ENCODE data around the gene GBX1.

Gene GBX1

GRCh38 chr7:151167197-151167961 is at the start of gene GBX1:
Gene GBX1 (minus strand): TSS chr7:151167694. CDS start chr7:151167548, 146 bp downstream.
- no peak for FAIRE-seq

- FAIRE-seq: no peak
These were observed 47.9 kb upstream of the GBX1 start for GRCh38 chr7:151215396-151215795.

GRCh38 chr7:151213826-151214225 is 46.3 kb upstream of the GBX1 start:
- no peak for FAIRE-seq

GRCh38 chr7:151212626-151213025 is 45.1 kb upstream of the GBX1 start:
- FAIRE-seq: no peak

GRCh38 chr7:151211155-151211772 is 43.8 kb upstream of the GBX1 start:
- FAIRE-seq: no peak

- FAIRE-seq: no peak
These were observed 42.8 kb upstream of the GBX1 start, which contains the start of gene H2BK1 for GRCh38 chr7:151210087-151210854. Gene H2BK1 (minus strand): TSS chr7:151210488. CDS start chr7:151210318, 170 bp downstream.

- no peak for FAIRE-seq
These were observed 42.1 kb upstream of the GBX1 start for GRCh38 chr7:151209588-151209987.

- no peak for FAIRE-seq
These were observed 40.9 kb upstream of the GBX1 start for GRCh38 chr7:151208253-151208862.

- no peak for FAIRE-seq
These were observed 40.3 kb upstream of the GBX1 start for GRCh38 chr7:151207804-151208203.

GRCh38 chr7:151207315-151207714 is 39.8 kb upstream of the GBX1 start:
- no peak for FAIRE-seq

GRCh38 chr7:151206914-151207313 is 39.4 kb upstream of the GBX1 start:
- FAIRE-seq: no peak

GRCh38 chr7:151205730-151206129 is 38.2 kb upstream of the GBX1 start:
- FAIRE-seq: no peak

- FAIRE-seq: no peak
These were observed 37.0 kb upstream of the GBX1 start for GRCh38 chr7:151204383-151205032.

- no peak for FAIRE-seq
These were observed 35.3 kb upstream of the GBX1 start for GRCh38 chr7:151202836-151203235.

- FAIRE-seq: no peak
These were observed 34.3 kb upstream of the GBX1 start for GRCh38 chr7:151201751-151202150.

GRCh38 chr7:151201344-151201743 is 33.9 kb upstream of the GBX1 start:
- FAIRE-seq: no peak

- no peak for FAIRE-seq
These were observed 31.7 kb upstream of the GBX1 start for GRCh38 chr7:151198945-151199848.

GRCh38 chr7:151197932-151198331 is 30.4 kb upstream of the GBX1 start:
- FAIRE-seq: no peak

- no peak for FAIRE-seq
These were observed 28.3 kb upstream of the GBX1 start for GRCh38 chr7:151195616-151196450.

- no peak for FAIRE-seq
These were observed 26.7 kb upstream of the GBX1 start for GRCh38 chr7:151194188-151194587.

Data from colon (tissue), 2 donors.